Colonic mucosa (tissue), 4 donors: Measurements from ENCODE around the gene NPTXR. TPM values are rescaled to one million over a fixed set of nuclear protein-coding genes. Genes with fewer than 3 reads are reported as not detected.

ENCODE experiments used
- DNase-seq: peaks from one replicate; pipeline ENCODE4 v3.0.0-alpha.2; 2020
- H3K27ac ChIP-seq: fragments of 200-600 bp; one replicate; pipeline ENCODE4 v1.8.0; 2021
- H3K27me3 ChIP-seq: fragments of 200-600 bp; one replicate; pipeline ENCODE4 v1.8.0; 2021
- H3K36me3 ChIP-seq: fragments of 200-600 bp; one replicate; pipeline ENCODE4 v1.8.0; 2021
- H3K4me1 ChIP-seq: fragments of 200-600 bp; one replicate; pipeline ENCODE4 v1.8.0; 2021; ENCODE audit warnings: mild to moderate bottlenecking
- H3K4me3 ChIP-seq: fragments of 200-600 bp; one replicate; pipeline ENCODE4 v1.8.0; 2021
- H3K9ac ChIP-seq, 2 donors: one replicate each; pipeline ENCODE4 v1.7.0; 2013; ENCODE audit warnings: control low read depth in 2 of 2, low read depth in 2 of 2, low read length in 2 of 2
- H3K9me3 ChIP-seq: fragments of 200-600 bp; one replicate; pipeline ENCODE4 v1.8.0; 2021
- CTCF ChIP-seq: fragments of 200-600 bp; IDR thresholded peaks from one replicate; pipeline ENCODE4 v1.8.0; 2022; ENCODE audit warnings: antibody characterized with exemption, mild to moderate bottlenecking
- intact Hi-C: fragments of 100-400 bp; cut with DNase I; formaldehyde crosslinking; loops from one replicate; pipeline ENCODE4 v1.14.1; 2022
- total RNA-seq, 2 donors: library from RNA; stranded (reverse); fragmentation: NEBNext Ultra II Directional in 1 of 2; extraction: Animal tissue kit (Norgen Biotek cat#: 25700) in 1 of 2; gene quantifications; one replicate each; pipeline ENCODE4 v1.2.1, GENCODE V29; 2021
- donor health status: healthy.
- donor health status: DM: no; HTN: no; CAD: no.
- donor health status: DM: no; HTN: no; CAD: no.

Gene NPTXR
- total RNA-seq, 2 donors from 2014 or later, result 0.82 to 2.0 TPM

- Histone ChIP-seq H3K9me3 (no peaks in the 10 kb centered on the region), H3K27me3 (no peaks in the 10 kb centered on the region), H3K9ac (no peak overlapping the region), H3K4me1 (no peaks in the 10 kb centered on the region), H3K36me3 (no peaks in the 10 kb centered on the region), H3K27ac (no peak overlapping the region), H3K4me3 (no peak overlapping the region)
- TF ChIP-seq CTCF, result no peak
- intact Hi-C loops, result no loop called here
- no peak for DNase-seq
These were observed 11.5 kb downstream of the NPTXR start for GRCh38 chr22:38832005-38832978.

GRCh38 chr22:38831166-38831945 lies 12.5 kb downstream of the NPTXR start:
- H3K4me3 ChIP-seq, result no peak overlapping the region
- no peak overlapping the region for H3K27ac ChIP-seq
- no peaks in the 10 kb centered on the region for H3K36me3 ChIP-seq
- no peaks in the 10 kb centered on the region for H3K9me3 ChIP-seq
- H3K4me1 ChIP-seq, result no peaks in the 10 kb centered on the region
- TF ChIP-seq CTCF, result no peak
- H3K27me3 ChIP-seq, result no peaks in the 10 kb centered on the region
- H3K9ac ChIP-seq, result no peak overlapping the region
- intact Hi-C loops, result no loop called here
- no peak for DNase-seq

GRCh38 chr22:38830845-38831108 lies 13.1 kb downstream of the NPTXR start:
- H3K9me3 ChIP-seq, result no peaks in the 10 kb centered on the region
- no peak overlapping the region for H3K9ac ChIP-seq
- no peak for TF ChIP-seq CTCF
- intact Hi-C loops, result no loop called here
- H3K27ac ChIP-seq, result no peak overlapping the region
- no peak overlapping the region for H3K4me3 ChIP-seq
- H3K36me3 ChIP-seq, result no peaks in the 10 kb centered on the region
- DNase-seq, result no peak
- no peaks in the 10 kb centered on the region for H3K4me1 ChIP-seq
- no peaks in the 10 kb centered on the region for H3K27me3 ChIP-seq

- Histone ChIP-seq H3K36me3 (no peaks in the 10 kb centered on the region), H3K9ac (no peak overlapping the region), H3K27ac (no peak overlapping the region), H3K9me3 (no peaks in the 10 kb centered on the region), H3K4me1 (no peaks in the 10 kb centered on the region), H3K4me3 (no peak overlapping the region), H3K27me3 (no peaks in the 10 kb centered on the region)
- TF ChIP-seq CTCF, result no peak
- DNase-seq, result no peak
- intact Hi-C loops, result no loop called here
These were observed 13.6 kb downstream of the NPTXR start for GRCh38 chr22:38830026-38830844.

GRCh38 chr22:38829485-38829884 lies 14.3 kb downstream of the NPTXR start:
- no peaks in the 10 kb centered on the region for H3K36me3 ChIP-seq
- H3K4me3 ChIP-seq, result no peak overlapping the region
- H3K9ac ChIP-seq, result no peak overlapping the region
- H3K4me1 ChIP-seq, result no peaks in the 10 kb centered on the region
- H3K27ac ChIP-seq, result no peak overlapping the region
- H3K9me3 ChIP-seq, result no peaks in the 10 kb centered on the region
- TF ChIP-seq CTCF, result no peak
- intact Hi-C loops, result no loop called here
- no peak for DNase-seq
- H3K27me3 ChIP-seq, result no peaks in the 10 kb centered on the region
